IMR-90 (cell line): ENCODE measurements around the gene SLC9A2. TPM values are rescaled to one million over a fixed set of nuclear protein-coding genes. Genes with fewer than 3 reads are reported as not detected.

Source experiments
- ATAC-seq: fragments of 200-7000 bp; cut with Tn5 transposase; 2 replicates; pipeline ENCODE4 v1.9.1; 2020; ENCODE audit warnings: low read depth, mild to moderate bottlenecking, moderate library complexity
- BruUV-seq: library from RNA; stranded (reverse); fragments of 400-500 nt; replicated peaks from 2 replicates; lab custom pipeline; 2021; lab: Mats Ljungman, UMichigan
- CTCF ChIA-PET: fragments of 300-600 bp; formaldehyde crosslinking; extraction: SDS; loops from one replicate; lab custom pipeline; 2021; ENCODE audit warnings: antibody characterized with exemption; lab: Yijun Ruan, JAX
- POLR2A ChIA-PET: fragments of 300-600 bp; sonication (Branson Sonifier 250); formaldehyde crosslinking; loops from one replicate; lab custom pipeline; 2022; ENCODE audit warnings: antibody characterized with exemption; ENCODE audit not compliant: unreplicated experiment; lab: Charles Lee
- DNase-seq: peaks from one replicate; pipeline ENCODE4 v3.0.0; 2013
- H2AFZ ChIP-seq: replicated peaks from 2 replicates; pipeline ENCODE3; 2013; ENCODE audit warnings: low read length, mild to moderate bottlenecking; ENCODE audit not compliant: poor library complexity
- H2AK5ac ChIP-seq: 2 replicates; pipeline ENCODE4 v1.6.1; 2013; ENCODE audit warnings: low read depth, low read length, inconsistent platforms
- H2AK9ac ChIP-seq: replicated peaks from 2 replicates; pipeline ENCODE3; 2013; ENCODE audit warnings: mild to moderate bottlenecking, low read depth, low read length, moderate library complexity; ENCODE audit not compliant: poor library complexity
- H2BK120ac ChIP-seq: 2 replicates; pipeline ENCODE4 v1.6.1; 2013; ENCODE audit warnings: low read depth, low read length, inconsistent platforms
- H2BK15ac ChIP-seq: 3 replicates; pipeline ENCODE4 v1.6.1; 2013; ENCODE audit warnings: low read depth, low read length, inconsistent platforms
- H2BK20ac ChIP-seq: 2 replicates; pipeline ENCODE4 v1.6.1; 2013; ENCODE audit warnings: low read depth, mild to moderate bottlenecking, inconsistent platforms, low read length, moderate library complexity
- H2BK5ac ChIP-seq: 2 replicates; pipeline ENCODE4 v1.6.1; 2013; ENCODE audit warnings: mild to moderate bottlenecking, low read depth, low read length, inconsistent platforms; ENCODE audit not compliant: poor library complexity, severe bottlenecking
- H3K14ac ChIP-seq: replicated peaks from 2 replicates; pipeline ENCODE4 v1.6.1; 2013; ENCODE audit warnings: low read depth, low read length, inconsistent platforms
- H3K18ac ChIP-seq: 2 replicates; pipeline ENCODE4 v1.6.1; 2013; ENCODE audit warnings: low read depth, low read length, control low read depth
- H3K23ac ChIP-seq: 2 replicates; pipeline ENCODE4 v1.6.1; 2013; ENCODE audit warnings: low read depth, low read length, inconsistent platforms
- H3K27ac ChIP-seq: 2 replicates; pipeline ENCODE4 v1.5.1; 2013; ENCODE audit warnings: mild to moderate bottlenecking, control low read depth, low read length; ENCODE audit not compliant: insufficient read depth
- H3K27me3 ChIP-seq: 2 replicates; pipeline ENCODE4 v1.6.1; 2013; ENCODE audit warnings: low read length; ENCODE audit not compliant: control insufficient read depth, insufficient read depth
- H3K36me3 ChIP-seq: 2 replicates; pipeline ENCODE4 v1.6.1; 2013; ENCODE audit warnings: low read length, mixed read lengths; ENCODE audit not compliant: control insufficient read depth, insufficient read depth
- H3K4ac ChIP-seq: 2 replicates; pipeline ENCODE4 v1.6.1; 2013; ENCODE audit warnings: low read depth, low read length, inconsistent platforms
- H3K4me1 ChIP-seq: 2 replicates; pipeline ENCODE4 v1.6.1; 2013; ENCODE audit warnings: low read length, mixed read lengths; ENCODE audit not compliant: control insufficient read depth, insufficient read depth
- H3K4me2 ChIP-seq: 2 replicates; pipeline ENCODE4 v1.6.1; 2013; ENCODE audit warnings: low read depth, mild to moderate bottlenecking, control low read depth, low read length, moderate library complexity
- H3K4me3 ChIP-seq: 2 replicates; pipeline ENCODE4 v1.5.1; 2013; ENCODE audit warnings: low read depth, mild to moderate bottlenecking, control low read depth, low read length, moderate library complexity; ENCODE audit not compliant: insufficient read depth
- H3K56ac ChIP-seq: 2 replicates; pipeline ENCODE4 v1.6.1; 2013; ENCODE audit warnings: low read length, inconsistent platforms; ENCODE audit not compliant: insufficient read depth; ENCODE audit errors: extremely low read depth
- H3K79me1 ChIP-seq, 2 experiments: 2 replicates each; pipeline ENCODE4 v1.6.1; 2013; ENCODE audit warnings: low read length in 2 of 2, inconsistent platforms in 1 of 2, low read depth in 1 of 2
- H3K9ac ChIP-seq: 2 replicates; pipeline ENCODE4 v1.6.1; 2013; ENCODE audit warnings: low read depth, low read length, control low read depth
- H3K9me1 ChIP-seq: 2 replicates; pipeline ENCODE4 v1.6.1; 2013; ENCODE audit warnings: low read length, inconsistent platforms; ENCODE audit not compliant: insufficient read depth
- H3K9me3 ChIP-seq: 2 replicates; pipeline ENCODE4 v1.6.1; 2013; ENCODE audit warnings: low read length; ENCODE audit not compliant: control insufficient read depth, insufficient read depth
- H4K20me1 ChIP-seq: 2 replicates; pipeline ENCODE4 v1.6.1; 2013; ENCODE audit warnings: low read length, inconsistent platforms; ENCODE audit not compliant: insufficient read depth
- H4K5ac ChIP-seq: 2 replicates; pipeline ENCODE4 v1.6.1; 2013; ENCODE audit warnings: mild to moderate bottlenecking, low read depth, low read length, control low read depth
- H4K8ac ChIP-seq, 2 experiments: 2 replicates each; pipeline ENCODE4 v1.6.1; 2013; ENCODE audit warnings: low read depth in 2 of 2, low read length in 2 of 2, control low read depth in 1 of 2, inconsistent platforms in 1 of 2
- H4K91ac ChIP-seq: 2 replicates; pipeline ENCODE4 v1.6.1; 2013; ENCODE audit warnings: low read depth, low read length, inconsistent platforms; ENCODE audit not compliant: insufficient read depth
- BHLHE40 ChIP-seq: fragments of 150-350 bp; IDR thresholded peaks from 2 replicates; pipeline ENCODE4 v1.6.1; 2016; ENCODE audit warnings: mild to moderate bottlenecking, low read depth, low read length
- CHD1 ChIP-seq: IDR thresholded peaks from 2 replicates; pipeline ENCODE4 v1.6.1; 2012; ENCODE audit warnings: low read depth, low read length, improper control_type of control experiment
- CTCF ChIP-seq: conservative IDR thresholded peaks from 2 replicates; pipeline ENCODE4 v1.5.1; 2012; ENCODE audit warnings: mild to moderate bottlenecking, low read depth, low read length, improper control_type of control experiment
- MAFK ChIP-seq: IDR thresholded peaks from 2 replicates; pipeline ENCODE4 v1.6.1; 2012; ENCODE audit warnings: low read depth, low read length, improper control_type of control experiment
- POLR2A ChIP-seq: IDR thresholded peaks from 2 replicates; pipeline ENCODE4 v1.6.1; 2012; ENCODE audit warnings: mild to moderate bottlenecking, low read depth, low read length
- RCOR1 ChIP-seq: IDR thresholded peaks from 2 replicates; pipeline ENCODE4 v1.6.1; 2012; ENCODE audit warnings: mild to moderate bottlenecking, low read length, improper control_type of control experiment; ENCODE audit not compliant: insufficient replicate concordance
- SMC3 ChIP-seq: fragments of 150-350 bp; IDR thresholded peaks from 2 replicates; pipeline ENCODE4 v1.6.1; 2016; ENCODE audit warnings: low read depth, mild to moderate bottlenecking, antibody characterized with exemption, low read length, moderate library complexity
- USF2 ChIP-seq: fragments of 150-350 bp; IDR thresholded peaks from 2 replicates; pipeline ENCODE4 v1.6.1; 2017; ENCODE audit warnings: mild to moderate bottlenecking, antibody characterized with exemption, low read length, low read depth
- WGBS, 2 experiments: methylation state at CpG; one replicate each; pipeline versions ENCODE4 v1.1.5 to v1.1.7; 2013; ENCODE audit warnings: missing lambda C conversion rate in 2 of 2; ENCODE audit not compliant: insufficient read length in 1 of 2; ENCODE audit errors: extremely low coverage in 2 of 2; 5-methylcytosine and 5-hydroxymethylcytosine counted together
- dilution Hi-C: fragments of 300-500 bp; cut with HindIII; formaldehyde crosslinking; loops from one replicate; pipeline ENCODE4 v1.14.3; 2018; ENCODE audit warnings: low sequenced_read_pairs; ENCODE audit not compliant: unreplicated experiment
- in situ Hi-C: fragments of 300-500 bp; cut with MboI; formaldehyde crosslinking; loops from 3 replicates; pipeline ENCODE4 v1.14.3; 2019; ENCODE audit warnings: low sequenced_read_pairs, inconsistent platforms, mixed read lengths
- intact Hi-C: fragments of 100-400 bp; cut with micrococcal nuclease; formaldehyde crosslinking; loops from 2 replicates; pipeline ENCODE4 v1.10.0; 2022
- polyA plus RNA-seq, 3 experiments: library from polyadenylated mRNA; depleted of rRNA; stranded (reverse); fragments of >200 nt; gene quantifications; 2 replicates each; pipeline ENCODE4 v1.2.3, GENCODE V29; 2012; ENCODE audit warnings: low replicate concordance in 1 of 3
- total RNA-seq: library from RNA; depleted of rRNA; stranded (reverse); fragments of >200 nt; gene quantifications from 2 replicates; pipeline ENCODE4 v1.2.3, GENCODE V29; 2012

Gene SLC9A2
- total and polyA plus RNA-seq, 2 of the 4 experiments (the other 2 are of a cell fraction), result not detected

DNA sequence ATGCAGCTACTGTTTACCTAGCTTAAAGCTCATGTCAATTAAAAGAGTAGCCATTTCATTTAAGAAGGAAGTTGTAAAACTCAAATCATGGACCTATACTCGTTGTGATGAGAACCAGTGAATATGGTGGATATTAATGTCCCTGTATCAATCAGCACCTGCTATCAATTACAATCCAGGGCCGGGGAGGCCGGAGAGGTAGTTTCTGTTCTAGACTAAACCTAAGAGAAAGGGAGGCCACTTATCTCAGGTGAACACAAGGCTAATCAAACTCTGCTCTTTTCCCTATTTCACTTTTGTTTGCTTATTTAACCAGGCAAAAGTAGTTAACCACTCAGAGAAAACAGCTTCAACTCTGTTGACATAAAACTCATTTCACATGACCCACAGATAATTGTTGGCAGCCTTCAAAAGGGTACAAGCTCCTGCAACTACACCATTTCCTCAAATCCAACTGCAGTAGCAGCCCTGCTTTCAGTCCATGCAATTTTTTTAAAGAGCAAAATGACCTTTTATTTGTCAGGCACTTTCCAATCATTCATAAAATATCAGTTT lies 27.8 kb upstream of the SLC9A2 start:
- no peak overlapping the region for H3K18ac ChIP-seq
- H3K4me3 ChIP-seq, result no peak overlapping the region
- peaks cover 2% of the 10 kb centered on the region; the same call in 1 of the 2 replicates for H3K27me3 ChIP-seq
- H4K8ac ChIP-seq, result no peak overlapping the region
- H3K9me1 ChIP-seq, result no peaks in the 10 kb centered on the region
- H2BK5ac ChIP-seq, result no peak overlapping the region
- H3K4ac ChIP-seq, result no peak overlapping the region
- no peak overlapping the region for H2AK5ac ChIP-seq
- no peak overlapping the region for H4K91ac ChIP-seq
- H3K4me2 ChIP-seq, result no peak overlapping the region
- no peak overlapping the region for H2BK120ac ChIP-seq
- dilution Hi-C loops, result no loop called here
- DNase-seq (no peak), ATAC-seq (no peak)
- H3K36me3 ChIP-seq, result no peaks in the 10 kb centered on the region
- H3K56ac ChIP-seq, result no peak overlapping the region
- TF ChIP-seq RCOR1, result no peak
- no peak for TF ChIP-seq MAFK
- TF ChIP-seq SMC3, result no peak
- no peak for TF ChIP-seq USF2
- TF ChIP-seq BHLHE40, result no peak
- TF ChIP-seq CHD1, result no peak
- no peak for TF ChIP-seq POLR2A
- TF ChIP-seq CTCF, result no peak
- intact Hi-C loops, result loop anchor here (1.0 kb wide), 1 partner anchor 118 kb away; the partner anchor contains the start of gene SLC9A4
- BruUV-seq, result no TSS peak
- H3K4me1 ChIP-seq, result no peaks in the 10 kb centered on the region
- H2AFZ ChIP-seq, result no peak overlapping the region
- H3K9ac ChIP-seq, result no peak overlapping the region
- no peak overlapping the region for H2BK15ac ChIP-seq
- H3K27ac ChIP-seq, result no peak overlapping the region
- H3K79me1 ChIP-seq, result no peaks in the 10 kb centered on the region
- ChIA-PET POLR2A (no interaction called here), CTCF (no interaction called here)
- no CpG with 5 or more reads among the region's 3 CpGs for WGBS, 2 experiments
- no peak overlapping the region for H4K5ac ChIP-seq
- no peaks in the 10 kb centered on the region for H4K20me1 ChIP-seq
- in situ Hi-C loops, result no loop called here
- H2AK9ac ChIP-seq, result no peak overlapping the region
- H3K9me3 ChIP-seq, result no peaks in the 10 kb centered on the region
- no peak overlapping the region for H3K14ac ChIP-seq
- H3K23ac ChIP-seq, result no peak overlapping the region
- no peak overlapping the region for H2BK20ac ChIP-seq
